SW480 (cell line): ENCODE measurements around the gene PRR16.
"Not testable (repeated sequence)": the region's sequence is repeated elsewhere in the genome, so short reads cannot be mapped to it uniquely, and the experiment has no call there.

ENCODE experiments used
- DNase-seq: peaks from one replicate; pipeline ENCODE4 v3.0.0-alpha.2; 2016; ENCODE audit warnings: low spot score

The PRR16 gene

DNA sequence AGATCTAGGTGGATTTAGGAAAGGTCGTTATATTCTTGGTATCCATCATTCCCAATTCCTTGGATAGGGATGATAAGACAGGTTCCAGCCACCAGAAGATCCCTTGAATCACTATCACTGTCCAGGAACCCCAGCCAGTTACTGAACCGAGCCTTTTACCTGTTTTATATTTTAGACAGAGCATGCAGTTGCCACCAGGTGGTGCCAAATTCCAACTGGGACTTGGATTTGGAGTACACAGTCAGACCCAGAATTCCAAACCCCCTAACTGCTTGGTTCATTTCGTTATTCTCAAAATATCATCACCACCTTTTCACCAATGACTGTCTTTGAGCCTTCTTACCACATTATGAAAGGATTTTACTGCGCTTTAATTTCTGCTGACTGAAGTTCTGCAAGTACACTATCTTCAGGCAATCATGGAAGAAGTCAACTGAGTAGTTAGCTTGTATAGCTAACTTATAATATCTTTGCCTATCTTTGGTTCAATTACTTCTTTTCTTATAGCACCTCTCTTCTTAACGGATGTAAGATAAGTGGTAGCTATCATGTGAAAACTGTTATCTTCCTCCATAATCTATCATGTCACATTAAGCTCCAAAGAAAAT is 191.8 kb downstream of the PRR16 start:
- DNase-seq: peak; percentile 42

DNA sequence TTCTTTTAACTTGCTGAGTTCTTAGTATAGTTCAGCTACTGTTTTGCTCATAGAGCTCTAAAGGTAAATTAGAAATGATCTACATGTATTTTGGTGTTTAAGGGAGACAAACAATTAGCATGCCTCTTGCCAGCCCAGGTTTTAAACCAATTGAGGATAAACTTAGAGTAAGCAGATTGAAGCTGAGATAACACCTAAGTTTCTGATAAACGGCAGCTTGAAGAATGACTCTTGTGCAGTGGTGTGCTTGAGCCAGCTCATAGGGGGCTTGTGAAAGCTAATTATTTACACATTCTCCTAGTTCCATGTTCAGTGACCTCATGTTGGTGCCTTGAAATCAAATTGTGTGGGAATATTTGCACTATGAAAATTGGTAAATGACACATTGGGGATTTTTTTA is 193.0 kb downstream of the PRR16 start:
- no peak for DNase-seq

DNA sequence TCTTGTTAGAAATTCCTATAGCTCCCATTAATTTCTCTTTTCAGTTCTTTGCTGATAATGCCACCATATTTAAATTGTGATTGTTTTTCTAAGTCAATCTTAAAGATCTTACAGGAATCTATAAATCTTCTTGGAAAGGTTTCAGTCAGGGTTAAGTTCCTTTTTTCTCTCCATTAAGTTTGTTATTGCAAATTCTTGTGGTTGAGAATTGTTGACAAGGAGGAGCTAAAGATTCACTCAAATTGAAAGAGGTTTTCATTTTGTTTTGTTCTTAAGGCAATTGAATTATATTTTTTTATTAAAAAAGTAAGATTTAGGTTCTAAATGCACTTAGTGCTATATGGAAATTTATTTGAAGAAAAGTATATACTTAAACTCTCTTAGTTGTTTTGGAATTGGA is 213.4 kb downstream of the PRR16 start:
- no peak for DNase-seq

DNA sequence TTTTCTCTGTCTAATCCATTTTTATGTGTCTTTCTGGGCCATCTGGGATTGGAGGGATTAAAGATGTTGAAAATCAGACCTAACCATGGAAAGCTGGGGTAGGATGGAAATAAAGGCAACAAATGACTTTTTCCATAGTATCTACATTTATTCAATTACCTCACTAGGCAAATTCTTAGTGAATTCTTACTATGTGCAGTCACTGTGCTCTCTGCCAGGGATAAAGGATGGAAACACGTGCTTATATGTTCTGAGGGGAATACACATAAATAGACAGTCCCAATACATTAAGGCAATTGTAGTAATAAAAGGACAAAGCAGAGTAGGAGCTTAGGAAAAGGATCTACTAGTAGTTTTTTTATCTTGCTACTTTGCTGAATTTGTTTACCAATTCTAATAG is 214.2 kb downstream of the PRR16 start:
- no peak for DNase-seq

DNA sequence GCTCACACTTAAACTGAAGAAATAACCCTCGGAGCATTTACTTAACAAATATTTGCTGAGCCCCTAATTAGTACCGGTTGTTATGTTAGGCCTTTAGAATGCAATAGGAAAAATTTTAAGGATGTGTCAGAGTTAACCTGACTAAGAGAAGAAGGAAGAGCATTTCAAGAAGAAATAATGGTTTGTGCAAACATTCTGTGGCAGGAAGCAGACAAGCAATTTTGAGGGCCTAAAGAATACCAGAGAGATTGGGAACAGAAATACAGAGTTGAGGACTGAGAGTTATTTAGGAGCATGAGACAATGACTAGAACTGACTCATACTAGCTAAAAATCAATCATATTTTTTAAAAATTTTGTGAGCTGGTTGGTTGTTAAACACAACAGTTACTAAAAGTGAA is 218.8 kb downstream of the PRR16 start:
- DNase-seq: no peak

DNA sequence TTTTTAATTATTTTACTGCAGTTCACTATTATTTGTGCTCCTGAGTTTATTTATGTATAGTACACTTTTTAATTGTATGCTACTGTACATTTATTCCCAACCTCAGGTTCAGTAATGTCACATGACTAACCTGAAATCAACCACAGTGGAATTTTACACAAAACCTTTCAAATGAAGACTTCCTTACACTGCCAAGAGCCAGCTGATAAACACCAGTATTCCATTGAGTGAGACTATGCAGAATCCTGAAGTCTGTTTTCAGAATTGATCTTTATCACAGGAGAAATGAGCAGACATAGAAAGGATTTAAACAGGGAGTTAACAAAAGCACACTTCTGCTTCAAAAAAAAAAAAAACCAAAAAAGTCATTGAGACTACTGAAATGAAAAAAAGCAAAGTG is 219.5 kb downstream of the PRR16 start:
- DNase-seq: no peak

DNA sequence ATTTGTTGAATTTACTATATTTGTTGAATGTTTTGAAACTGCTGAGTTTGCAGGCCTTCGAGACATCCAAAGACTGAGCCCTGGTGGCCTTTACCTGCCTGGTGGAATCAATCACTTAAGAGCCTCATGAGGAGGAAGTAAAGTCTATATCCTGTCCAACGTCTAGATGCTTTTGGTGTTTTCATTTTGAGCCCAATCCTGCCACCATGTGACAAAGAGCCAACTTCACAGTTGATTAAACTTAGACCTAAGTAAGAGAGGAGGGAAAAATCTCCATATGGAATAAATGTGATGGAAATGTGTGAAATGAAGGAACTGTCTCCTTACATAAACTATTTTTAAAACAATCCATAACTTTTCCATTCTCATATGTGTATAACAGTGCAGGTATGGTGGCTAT is 220.1 kb downstream of the PRR16 start:
- no peak for DNase-seq

DNA sequence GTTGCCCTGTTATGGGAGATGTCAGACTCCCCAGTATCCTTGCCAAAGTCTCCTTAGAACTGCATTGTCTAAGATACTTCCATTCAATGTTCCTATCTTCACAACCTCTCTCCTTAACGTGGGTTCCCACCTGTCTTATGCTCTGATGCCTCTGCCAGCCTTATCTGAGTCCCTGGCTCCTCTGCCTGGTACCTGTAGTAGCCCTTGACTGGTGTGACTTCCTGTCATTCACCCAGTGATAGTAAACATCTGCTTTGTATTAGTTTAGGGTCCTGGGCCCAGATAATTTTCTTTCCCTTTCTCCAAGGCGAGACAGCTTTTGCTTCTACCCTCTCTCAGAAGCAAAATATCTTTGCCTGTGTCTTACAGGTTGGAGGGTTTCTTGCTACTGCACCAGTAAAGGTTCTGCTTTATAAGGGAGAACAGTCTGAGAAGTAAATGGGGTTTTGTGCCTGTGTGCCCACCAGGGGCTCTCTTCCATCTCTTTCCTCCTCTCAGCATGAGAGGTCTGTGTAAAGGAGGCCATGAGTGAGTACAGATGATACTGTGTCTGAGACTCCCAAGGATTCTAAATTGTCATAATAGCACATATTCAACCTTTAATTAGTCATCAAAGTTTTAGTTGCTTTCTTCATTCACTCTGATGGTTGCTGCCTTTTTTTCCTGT is 220.8 kb downstream of the PRR16 start:
- DNase-seq: no peak

DNA sequence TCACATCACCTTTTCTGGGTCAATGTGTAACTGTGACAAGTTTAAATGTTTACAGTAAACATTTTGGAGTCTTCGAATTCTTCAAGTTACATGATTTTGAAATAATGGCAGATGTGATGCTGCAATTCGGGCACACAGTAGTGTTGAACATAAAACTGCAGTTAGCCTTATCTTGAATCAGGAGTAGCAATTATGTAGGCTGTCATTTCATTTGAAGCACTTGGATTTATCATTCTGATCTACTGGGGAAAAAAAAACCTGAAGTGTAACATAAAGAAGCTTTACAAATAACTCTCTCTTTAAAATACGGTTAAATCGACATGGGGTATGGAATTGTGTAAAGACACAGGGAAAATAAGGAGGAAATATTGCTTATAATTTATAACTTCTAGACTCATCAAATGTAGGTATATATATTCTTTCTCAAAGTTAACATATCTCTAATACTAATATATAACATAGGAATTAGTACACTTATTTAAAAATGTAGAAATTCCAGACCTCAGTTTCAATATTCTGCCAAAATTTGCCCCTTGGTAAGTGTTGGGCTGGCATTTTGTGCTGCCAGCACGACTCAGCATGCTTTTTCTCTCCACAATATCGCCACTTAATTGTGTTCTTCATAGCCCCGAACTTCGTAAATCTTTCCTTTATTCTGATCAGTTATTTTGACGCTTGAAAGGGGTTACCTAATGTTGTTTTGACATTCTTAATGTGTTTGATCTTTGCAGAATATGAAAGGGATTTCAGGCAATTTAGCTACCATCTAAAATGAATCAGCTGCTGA is 226.7 kb downstream of the PRR16 start:
- no peak for DNase-seq

DNA sequence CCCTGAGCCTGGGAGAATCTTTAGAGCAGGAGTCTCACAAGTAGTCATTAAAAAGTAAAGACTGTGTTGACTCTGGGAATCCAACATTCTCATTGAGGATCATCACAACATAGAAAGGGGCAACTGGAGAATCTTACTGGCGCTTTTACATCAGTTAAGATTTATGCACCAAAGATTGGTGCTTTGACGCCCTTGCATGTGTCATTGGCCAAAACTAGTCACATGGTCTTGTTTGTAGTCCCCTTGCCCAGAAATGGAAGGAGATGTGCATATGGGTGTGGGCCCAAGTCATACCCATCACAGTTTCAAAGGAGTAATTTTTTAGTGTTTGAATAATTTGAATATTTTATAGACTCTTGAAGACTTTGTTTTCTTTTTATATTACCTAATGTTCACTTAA is 228.2 kb downstream of the PRR16 start:
- no peak for DNase-seq

DNA sequence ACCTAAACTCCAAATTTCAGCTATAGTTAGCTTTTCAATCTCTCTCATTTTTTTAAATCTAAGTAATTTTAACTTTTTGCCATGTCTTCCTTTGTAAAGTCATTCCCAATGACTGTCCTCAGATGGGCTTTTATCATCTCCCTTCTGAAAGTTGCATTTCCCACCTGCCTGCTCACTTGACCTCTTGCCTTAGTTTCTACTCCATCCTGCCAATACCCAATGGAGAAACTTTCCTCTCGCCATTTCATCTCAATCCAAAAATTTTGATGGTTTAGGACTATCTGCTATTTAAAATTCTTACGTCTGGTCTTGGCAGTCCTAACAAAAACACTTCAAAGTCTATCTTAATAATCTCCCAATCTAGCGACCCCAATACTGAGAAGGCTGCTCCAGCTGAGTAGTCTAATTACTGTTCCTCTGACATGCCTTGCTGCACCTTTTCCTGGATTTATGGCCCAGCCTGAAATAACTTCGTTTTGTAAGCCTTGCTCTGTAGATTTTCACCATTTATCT is 231.3 kb downstream of the PRR16 start:
- DNase-seq: no peak

DNA sequence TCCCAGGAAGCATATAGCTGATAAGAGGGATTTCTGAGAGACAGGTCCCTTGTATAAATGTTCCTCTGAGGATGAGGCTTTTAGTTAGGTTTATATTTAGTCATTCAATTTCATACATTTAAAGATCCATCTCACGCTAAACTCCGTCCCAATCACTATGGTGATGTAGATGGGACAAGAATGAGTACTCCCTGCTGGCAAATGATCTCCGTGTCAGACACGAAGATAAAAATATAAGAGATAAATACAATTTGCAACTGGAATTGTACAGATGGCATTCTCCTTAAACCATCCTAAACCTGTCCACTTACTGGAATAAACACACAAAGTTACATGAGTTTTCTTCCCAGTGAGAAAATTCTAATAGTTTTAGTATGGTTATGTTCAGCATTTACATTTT is 233.0 kb downstream of the PRR16 start:
- DNase-seq: no peak

DNA sequence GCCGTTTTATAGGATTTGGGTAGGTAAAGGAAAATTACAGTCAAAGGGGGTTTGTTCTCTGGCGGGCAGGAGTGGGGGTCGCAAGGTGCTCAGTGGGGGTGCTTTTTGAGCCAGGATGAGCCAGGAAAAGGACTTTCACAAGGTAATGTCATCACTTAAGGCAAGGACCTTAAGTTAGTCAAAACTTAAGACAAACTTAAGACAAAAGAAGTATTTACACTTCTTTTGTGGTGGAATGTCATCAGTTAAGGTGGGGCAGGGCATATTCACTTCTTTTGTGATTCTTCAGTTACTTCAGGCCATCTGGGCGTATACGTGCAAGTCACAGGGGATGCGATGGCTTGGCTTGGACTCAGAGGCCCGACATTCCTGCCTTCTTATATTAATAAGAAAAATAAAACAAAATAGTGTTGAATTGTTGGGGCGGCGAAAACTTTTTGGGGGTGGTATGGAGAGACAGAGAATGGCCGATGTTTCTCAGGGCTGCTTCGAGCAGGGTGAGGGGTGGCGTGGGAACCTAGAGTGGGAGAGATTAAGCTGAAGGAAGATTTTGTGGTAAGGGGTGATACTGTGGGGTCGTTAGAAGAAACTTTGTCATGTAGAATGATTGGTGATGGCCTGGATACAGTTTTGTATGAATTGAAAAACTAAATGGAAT is 233.7 kb downstream of the PRR16 start:
- not testable (repeated sequence) for DNase-seq

DNA sequence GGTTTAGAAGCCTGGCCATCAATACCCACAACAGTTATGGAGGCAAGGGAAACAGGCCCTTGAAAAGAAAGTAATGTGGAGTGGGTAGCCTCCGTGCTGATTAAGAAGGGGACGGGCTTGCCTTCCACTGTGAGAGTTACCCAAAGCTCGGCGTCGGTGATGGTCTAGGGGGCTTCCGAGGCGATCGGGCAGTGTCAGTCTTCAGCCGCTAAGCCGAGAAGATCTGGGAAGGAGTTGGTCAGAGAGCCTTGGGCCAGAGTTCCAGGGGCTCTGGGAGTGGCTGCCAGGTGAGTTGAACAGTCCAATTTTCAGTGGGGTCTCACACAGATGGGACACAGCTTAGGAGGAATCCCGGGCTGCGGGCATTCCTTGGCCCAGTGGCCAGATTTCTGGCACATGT is 236.6 kb downstream of the PRR16 start:
- DNase-seq: not testable (repeated sequence)

DNA sequence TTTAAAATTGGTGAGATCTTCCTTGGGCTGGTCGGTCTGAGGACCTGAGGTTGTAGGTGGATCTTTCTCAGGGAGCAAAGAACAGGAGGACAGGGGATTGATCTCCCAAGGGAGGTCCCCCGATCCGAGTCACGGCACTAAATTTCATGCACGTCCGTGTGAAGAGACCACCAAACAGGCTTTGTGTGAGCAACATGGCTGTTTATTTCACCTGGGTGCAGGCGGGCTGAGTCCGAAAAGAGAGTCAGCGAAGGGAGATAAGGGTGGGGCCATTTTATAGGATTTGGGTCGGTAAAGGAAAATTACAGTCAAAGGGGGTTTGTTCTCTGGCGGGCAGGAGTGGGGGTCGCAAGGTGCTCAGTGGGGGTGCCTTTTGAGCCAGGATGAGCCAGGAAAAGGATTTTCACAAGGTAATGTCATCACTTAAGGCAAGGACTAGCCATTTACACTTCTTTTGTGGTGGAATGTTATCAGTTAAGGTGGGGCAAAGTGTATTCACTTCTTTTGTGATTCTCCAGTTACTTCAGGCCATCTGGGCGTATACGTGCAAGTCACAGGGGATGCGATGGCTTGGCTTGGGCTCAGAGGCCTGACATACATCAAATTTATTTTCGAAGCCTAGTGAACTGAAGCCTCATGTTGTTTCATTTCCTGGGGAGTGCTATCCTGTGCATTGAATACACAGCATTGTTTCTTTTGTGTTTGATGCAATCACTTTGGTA is 238.9 kb downstream of the PRR16 start:
- not testable (repeated sequence) for DNase-seq

DNA sequence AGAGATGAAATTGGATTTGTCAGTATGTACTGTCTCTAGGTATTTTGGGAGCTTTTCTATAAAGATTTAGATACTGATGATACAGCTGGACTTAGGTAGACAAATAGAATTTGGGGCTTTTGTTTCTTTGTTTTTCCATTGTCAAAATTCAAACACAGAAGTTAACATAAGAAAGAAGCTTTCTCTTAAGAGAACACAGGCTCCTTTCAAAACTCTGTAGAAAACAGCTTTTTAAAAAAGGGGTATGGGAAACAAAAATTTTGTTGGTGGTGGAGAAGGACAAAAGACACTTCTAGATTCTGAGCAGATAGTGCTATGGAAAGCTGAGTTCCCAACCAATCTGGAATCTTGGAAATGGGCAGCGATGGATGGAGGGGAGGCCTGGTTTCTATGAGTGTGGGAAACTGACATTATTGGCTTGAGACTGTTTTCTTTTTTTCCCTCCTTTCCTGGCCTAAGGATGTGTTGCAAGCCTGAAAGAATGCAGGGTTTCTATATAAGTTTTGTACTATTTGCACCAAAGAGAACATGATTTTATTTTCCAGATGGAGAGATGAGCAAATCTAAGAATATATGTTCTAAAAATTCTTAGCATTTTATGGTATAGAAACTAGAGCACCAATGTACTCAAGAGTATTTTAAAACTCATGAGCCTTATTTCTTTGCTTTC is 240.0 kb downstream of the PRR16 start:
- DNase-seq: no peak

DNA sequence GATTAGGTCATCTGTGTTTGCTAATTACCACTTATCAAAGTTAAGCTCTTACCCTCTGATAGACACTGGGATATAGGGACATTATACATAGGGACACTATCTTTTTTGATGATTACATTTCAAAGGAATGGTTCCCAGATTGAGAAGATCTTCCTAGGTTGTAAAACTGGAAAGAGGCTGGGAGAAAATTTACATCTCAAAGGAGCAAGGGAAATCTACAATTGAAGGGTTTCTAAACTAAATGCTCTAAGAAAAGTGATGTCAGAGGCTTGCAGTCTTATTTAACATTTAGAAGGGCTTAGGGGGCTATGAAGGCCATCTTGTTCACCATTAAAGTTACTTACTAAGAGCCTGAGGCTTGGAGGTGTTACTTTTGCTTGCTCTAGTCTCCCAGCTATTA is 242.8 kb downstream of the PRR16 start:
- no peak for DNase-seq

DNA sequence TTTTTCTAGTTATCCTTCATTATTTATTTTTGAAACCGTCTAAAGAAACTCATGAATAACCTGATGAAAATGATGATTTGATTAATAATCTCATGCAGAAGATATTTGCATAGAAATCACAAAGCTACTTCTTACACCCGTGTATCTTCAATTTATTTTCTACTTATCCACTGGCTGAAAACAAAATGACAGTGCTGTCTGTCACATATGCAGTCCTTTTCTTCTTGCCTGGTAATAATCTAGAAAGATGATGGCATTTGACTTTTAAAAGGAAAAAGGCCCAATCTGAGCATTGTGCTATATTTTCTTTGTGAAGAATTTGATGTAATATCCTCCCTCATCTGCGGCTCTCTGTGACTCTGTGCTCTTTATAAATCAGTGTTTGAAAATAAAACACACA is 253.3 kb downstream of the PRR16 start:
- no peak for DNase-seq

DNA sequence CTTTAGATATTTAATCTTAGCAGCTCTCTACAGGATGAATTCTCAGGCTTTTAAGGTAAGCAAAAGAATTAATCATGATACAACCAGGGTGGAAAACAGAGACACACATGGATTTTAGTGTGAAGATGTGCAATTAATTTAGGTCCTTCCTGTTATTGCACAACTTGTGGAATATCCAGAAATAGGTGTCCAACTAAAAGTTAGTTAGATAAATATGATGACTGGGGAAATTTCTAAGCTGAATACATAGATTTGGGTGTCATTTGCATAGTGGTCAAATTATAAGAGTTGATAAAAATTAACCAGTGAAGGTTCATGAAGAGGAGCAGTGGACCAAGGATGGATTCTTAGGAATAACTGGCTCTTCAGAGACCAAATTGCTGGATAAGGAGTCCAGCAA is 266.1 kb downstream of the PRR16 start:
- DNase-seq: no peak

DNA sequence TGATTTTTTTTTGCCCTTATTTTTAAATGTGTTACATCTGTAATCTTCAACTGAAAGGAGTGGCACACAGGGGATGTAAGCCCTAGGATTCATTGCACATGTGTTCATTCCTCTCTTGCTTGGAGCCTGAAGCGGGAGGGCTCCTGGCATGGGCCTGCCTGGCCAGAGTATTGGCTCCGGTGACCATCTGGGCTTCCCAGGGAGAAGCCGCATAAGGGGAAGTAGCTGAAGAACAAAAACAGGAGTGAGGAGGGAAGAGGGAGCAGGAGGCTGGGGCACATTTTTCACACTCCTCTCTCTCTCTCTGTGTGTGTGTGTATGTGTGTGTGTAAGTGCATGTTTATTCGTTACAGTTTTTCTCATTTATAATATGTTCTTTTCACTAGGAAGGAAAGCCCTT is 269.9 kb downstream of the PRR16 start:
- DNase-seq: no peak

DNA sequence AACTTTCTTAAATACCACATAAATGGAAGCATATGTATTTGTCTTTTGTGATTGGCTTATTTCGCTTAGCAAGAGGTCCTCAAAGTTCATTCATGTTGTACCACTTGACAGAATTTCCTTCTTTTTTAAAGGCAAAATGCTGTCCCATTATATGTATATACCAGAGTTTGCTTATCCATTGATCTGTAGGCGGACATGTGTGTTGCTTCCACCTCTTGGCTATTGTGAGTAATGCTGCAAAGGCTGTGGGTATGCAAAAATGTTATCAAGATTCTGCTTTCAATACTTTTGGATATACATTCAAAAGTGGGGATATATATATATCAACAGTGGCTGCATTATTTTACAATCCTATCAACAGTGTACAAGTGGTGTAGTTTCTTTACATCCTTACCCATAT is 271.0 kb downstream of the PRR16 start:
- DNase-seq: no peak
